GOT3 (cell line): ENCODE measurements around the gene PRSS33.

Source experiments
- DNase-seq: peaks from one replicate; lab custom pipeline; 2025; ENCODE audit warnings: mixed read lengths; lab: John Stamatoyannopoulos, UW

PRSS33 gene

DNA sequence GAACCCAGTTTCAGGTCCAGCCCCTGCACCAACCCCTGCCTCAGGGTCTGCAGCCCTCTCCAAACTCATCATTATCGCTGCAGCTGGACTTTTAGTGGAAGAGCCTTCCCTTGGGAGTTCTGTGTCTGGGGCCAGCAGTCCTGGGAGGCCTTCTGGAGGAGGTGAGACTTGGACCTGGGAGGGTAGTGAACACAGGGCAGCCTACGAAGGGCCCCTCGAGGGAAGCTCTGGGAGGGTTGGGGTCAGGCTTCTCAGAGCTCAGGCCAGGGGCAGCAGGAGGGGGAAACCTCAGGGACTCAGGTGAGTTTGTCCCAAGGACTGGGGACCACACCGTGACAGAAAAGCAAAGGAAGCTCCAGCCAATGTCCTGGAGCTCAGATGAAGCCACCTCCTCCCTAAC is 46.2 kb downstream of the PRSS33 start:
- no peak for DNase-seq

DNA sequence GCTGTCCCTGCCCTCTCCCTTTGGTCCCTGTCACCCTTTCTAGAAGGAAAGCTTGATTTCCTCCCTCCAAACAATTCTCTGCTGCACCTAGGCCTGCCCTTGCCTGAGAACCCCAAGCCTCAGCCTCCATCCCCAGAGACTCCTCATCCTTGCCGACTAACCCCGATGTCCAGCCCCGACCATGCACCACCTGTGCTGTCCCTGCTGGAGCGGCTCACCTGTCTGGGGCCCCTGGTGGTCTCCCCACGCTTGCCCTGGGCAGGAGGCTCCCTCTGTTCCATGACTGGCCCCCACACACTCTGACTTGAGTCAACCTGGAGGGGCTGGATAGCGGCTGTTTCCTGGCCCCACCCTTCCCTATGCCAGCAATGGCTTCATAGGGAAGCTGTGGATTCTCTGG is 46.9 kb downstream of the PRSS33 start:
- no peak for DNase-seq

DNA sequence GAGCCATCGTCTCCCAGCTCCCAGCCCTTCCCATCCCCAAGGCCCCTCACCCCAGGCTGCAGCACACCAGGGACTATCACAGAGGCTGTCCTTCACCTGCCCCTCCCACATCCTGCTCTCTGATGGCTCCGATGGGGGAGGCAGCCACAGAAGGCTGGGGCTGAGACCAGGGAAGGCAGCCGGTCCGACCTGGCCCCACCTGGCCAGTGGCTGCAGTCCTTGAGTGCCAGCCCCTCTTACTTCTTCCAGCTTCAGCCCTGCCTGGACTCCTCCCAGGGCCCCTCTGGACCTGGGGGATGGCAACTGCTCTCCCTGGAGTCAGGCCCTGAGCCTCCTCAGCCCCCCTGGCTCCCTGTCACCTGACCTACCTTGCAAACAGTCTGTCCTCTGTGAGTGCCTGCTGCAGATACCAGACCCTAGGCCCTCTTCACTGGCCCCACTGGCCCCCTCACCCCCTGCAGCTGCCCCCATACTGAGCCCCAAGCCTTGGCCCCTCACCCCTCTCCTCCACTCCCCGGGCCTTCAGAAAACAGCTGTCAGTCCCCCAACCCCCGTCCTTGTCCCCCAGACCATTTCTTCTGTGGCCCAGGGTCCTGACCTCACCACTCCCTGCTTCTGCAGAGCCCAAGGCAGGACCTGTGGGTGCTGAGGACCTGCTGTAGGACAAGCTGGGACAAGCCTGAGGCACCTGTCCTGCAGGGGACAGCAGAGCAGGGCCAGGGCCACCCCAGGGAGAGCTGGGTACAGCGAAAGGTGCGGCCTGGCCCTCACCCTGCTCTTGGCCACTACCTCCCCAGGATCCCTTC is 47.5 kb downstream of the PRSS33 start:
- no peak for DNase-seq

- no peak for DNase-seq
Observed at GRCh38 chr16:2738615-2739014, 48.7 kb downstream of the PRSS33 start.

- DNase-seq = no peak
Observed at GRCh38 chr16:2737895-2738418, 49.4 kb downstream of the PRSS33 start.

- no peak for DNase-seq
Observed at GRCh38 chr16:2737238-2737605, 50.1 kb downstream of the PRSS33 start.

- no peak for DNase-seq
Observed at GRCh38 chr16:2736476-2737237, 50.7 kb downstream of the PRSS33 start.

GRCh38 chr16:2734844-2735515 is 52.4 kb downstream of the PRSS33 start:
- DNase-seq = no peak
